Neural progenitor cell (in vitro differentiated cells): ENCODE results near the gene ONECUT1. TPM values are rescaled to one million over a fixed set of nuclear protein-coding genes. Genes with fewer than 3 reads are reported as not detected.
"Not testable (repeated sequence)": the region's sequence is repeated elsewhere in the genome, so short reads cannot be mapped to it uniquely, and the experiment has no call there.

Experiments used
- DNase-seq: peaks from one replicate; pipeline ENCODE4 v3.0.0-alpha.2; 2016; ENCODE audit warnings: low spot score
- H2AFZ ChIP-seq: fragments of 200-600 bp; sonication (generic); replicated peaks from 2 replicates; pipeline ENCODE4 v1.6.1; 2016; ENCODE audit warnings: antibody characterized with exemption
- H3F3A ChIP-seq: fragments of 200-600 bp; sonication (generic); 2 replicates; pipeline ENCODE4 v1.6.1; 2016; ENCODE audit warnings: antibody characterized with exemption, low read depth
- H3K27ac ChIP-seq: fragments of 200-600 bp; sonication (generic); 2 replicates; pipeline ENCODE4 v1.5.1; 2016; ENCODE audit warnings: mild to moderate bottlenecking
- H3K27me3 ChIP-seq: fragments of 200-600 bp; sonication (generic); 2 replicates; pipeline ENCODE4 v1.6.1; 2016; ENCODE audit warnings: mild to moderate bottlenecking, moderate library complexity
- H3K36me3 ChIP-seq: fragments of 200-600 bp; sonication (generic); 2 replicates; pipeline ENCODE4 v1.5.1; 2016
- H3K4me1 ChIP-seq: fragments of 200-600 bp; sonication (generic); 2 replicates; pipeline ENCODE4 v1.6.1; 2016; ENCODE audit warnings: mixed run types
- H3K4me2 ChIP-seq: fragments of 200-600 bp; sonication (generic); 2 replicates; pipeline ENCODE4 v1.6.1; 2016
- H3K4me3 ChIP-seq: fragments of 200-600 bp; sonication (generic); 2 replicates; pipeline ENCODE4 v1.5.1; 2016
- H3K79me2 ChIP-seq: fragments of 200-600 bp; sonication (generic); 2 replicates; pipeline ENCODE4 v1.6.1; 2016; ENCODE audit warnings: low read depth
- H3K9ac ChIP-seq: fragments of 200-600 bp; sonication (generic); 2 replicates; pipeline ENCODE4 v1.6.1; 2016
- H3K9me3 ChIP-seq: fragments of 200-600 bp; sonication (generic); 2 replicates; pipeline ENCODE4 v1.5.1; 2016; ENCODE audit warnings: low read depth
- H4K20me1 ChIP-seq: fragments of 200-600 bp; sonication (generic); 2 replicates; pipeline ENCODE4 v1.6.1; 2016; ENCODE audit warnings: low read depth
- H3K27ac Mint-ChIP-seq: 3 replicates; pipeline ENCODE4 v1.8.0; 2021; ENCODE audit warnings: mixed read lengths
- H3K27me3 Mint-ChIP-seq: 2 replicates; pipeline ENCODE4 v1.8.0; 2022; ENCODE audit warnings: low read depth, mild to moderate bottlenecking, inconsistent platforms, moderate library complexity, mixed read lengths; ENCODE audit not compliant: insufficient read depth
- H3K36me3 Mint-ChIP-seq: 3 replicates; pipeline ENCODE4 v1.8.0; 2021; ENCODE audit warnings: mixed read lengths
- H3K4me1 Mint-ChIP-seq: 3 replicates; pipeline ENCODE4 v1.8.0; 2021; ENCODE audit warnings: mixed read lengths
- H3K4me3 Mint-ChIP-seq: 3 replicates; pipeline ENCODE4 v1.8.0; 2021; ENCODE audit warnings: mild to moderate bottlenecking, moderate library complexity, mixed read lengths
- H3K9me3 Mint-ChIP-seq: 3 replicates; pipeline ENCODE4 v1.8.0; 2020; ENCODE audit warnings: mixed read lengths
- EZH2 ChIP-seq: fragments of 200-600 bp; sonication (generic); IDR thresholded peaks from 2 replicates; pipeline ENCODE4 v1.6.1; 2017; ENCODE audit warnings: antibody characterized with exemption, mild to moderate bottlenecking, moderate library complexity
- EZH2phosphoT487 ChIP-seq: fragments of 200-600 bp; sonication (generic); IDR thresholded peaks from 2 replicates; pipeline ENCODE4 v1.6.1; 2017; ENCODE audit warnings: antibody characterized with exemption
- total RNA-seq: library from RNA; depleted of rRNA; stranded (reverse); fragments of >200 nt; gene quantifications from 2 replicates; pipeline ENCODE4 v1.2.3, GENCODE V29; 2015; ENCODE audit warnings: low replicate concordance
- TF ChIP-seq, protein P1 (sequence below): fragments of 200-600 bp; sonication (generic); IDR thresholded peaks from 2 replicates; pipeline ENCODE4 v1.5.1; 2017; ENCODE audit warnings: antibody characterized with exemption, mild to moderate bottlenecking

Gene ONECUT1
- total RNA-seq, 1 donor from 2014 or later, result 1.5 TPM

GRCh38 chr15:52819253-52819652 lies 29.1 kb upstream of the ONECUT1 start:
- peaks cover 2% of the 10 kb centered on the region for H3K4me1 Mint-ChIP-seq
- no peak overlapping the region for H3K4me3 ChIP-seq
- no peak overlapping the region for H2AFZ ChIP-seq
- no peak overlapping the region for H3K4me3 Mint-ChIP-seq
- no peaks in the 10 kb centered on the region for H3K36me3 Mint-ChIP-seq
- no peaks in the 10 kb centered on the region for H3K27me3 ChIP-seq
- no peaks in the 10 kb centered on the region for H3K36me3 ChIP-seq
- H3K9me3 Mint-ChIP-seq, result peaks cover 11% of the 10 kb centered on the region
- H3F3A ChIP-seq, result no peaks in the 10 kb centered on the region
- no peaks in the 10 kb centered on the region for H3K79me2 ChIP-seq
- H4K20me1 ChIP-seq, result no peaks in the 10 kb centered on the region
- H3K27ac ChIP-seq, result no peak overlapping the region
- TF ChIP-seq, protein P1, sequence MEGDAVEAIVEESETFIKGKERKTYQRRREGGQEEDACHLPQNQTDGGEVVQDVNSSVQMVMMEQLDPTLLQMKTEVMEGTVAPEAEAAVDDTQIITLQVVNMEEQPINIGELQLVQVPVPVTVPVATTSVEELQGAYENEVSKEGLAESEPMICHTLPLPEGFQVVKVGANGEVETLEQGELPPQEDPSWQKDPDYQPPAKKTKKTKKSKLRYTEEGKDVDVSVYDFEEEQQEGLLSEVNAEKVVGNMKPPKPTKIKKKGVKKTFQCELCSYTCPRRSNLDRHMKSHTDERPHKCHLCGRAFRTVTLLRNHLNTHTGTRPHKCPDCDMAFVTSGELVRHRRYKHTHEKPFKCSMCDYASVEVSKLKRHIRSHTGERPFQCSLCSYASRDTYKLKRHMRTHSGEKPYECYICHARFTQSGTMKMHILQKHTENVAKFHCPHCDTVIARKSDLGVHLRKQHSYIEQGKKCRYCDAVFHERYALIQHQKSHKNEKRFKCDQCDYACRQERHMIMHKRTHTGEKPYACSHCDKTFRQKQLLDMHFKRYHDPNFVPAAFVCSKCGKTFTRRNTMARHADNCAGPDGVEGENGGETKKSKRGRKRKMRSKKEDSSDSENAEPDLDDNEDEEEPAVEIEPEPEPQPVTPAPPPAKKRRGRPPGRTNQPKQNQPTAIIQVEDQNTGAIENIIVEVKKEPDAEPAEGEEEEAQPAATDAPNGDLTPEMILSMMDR, result no peak
- TF ChIP-seq EZH2phosphoT487 (no peak), EZH2 (no peak)
- H3K9ac ChIP-seq, result no peak overlapping the region
- peaks cover 3% of the 10 kb centered on the region for H3K27me3 Mint-ChIP-seq
- H3K27ac Mint-ChIP-seq, result no peak overlapping the region
- no peaks in the 10 kb centered on the region for H3K4me1 ChIP-seq
- H3K9me3 ChIP-seq, result no peaks in the 10 kb centered on the region
- H3K4me2 ChIP-seq, result no peak overlapping the region
- no peak for DNase-seq

GRCh38 chr15:52815899-52816298 lies 25.8 kb upstream of the ONECUT1 start:
- H3K79me2 ChIP-seq, H3K4me1 Mint-ChIP-seq, H3K9me3 ChIP-seq, H2AFZ ChIP-seq, H3K36me3 ChIP-seq, H3K36me3 Mint-ChIP-seq, H3K4me2 ChIP-seq, H3K9ac ChIP-seq, H3K27me3 ChIP-seq, H3K4me3 ChIP-seq, H3K27me3 Mint-ChIP-seq, H3K4me1 ChIP-seq, DNase-seq, H4K20me1 ChIP-seq, H3K27ac Mint-ChIP-seq, H3K4me3 Mint-ChIP-seq, H3F3A ChIP-seq, H3K27ac ChIP-seq: not testable (repeated sequence)
- H3K9me3 Mint-ChIP-seq, result peaks cover 11% of the 10 kb centered on the region

- no peaks in the 10 kb centered on the region for H3K79me2 ChIP-seq
- no peak overlapping the region for H3K27ac ChIP-seq
- no peak overlapping the region for H3K4me3 ChIP-seq
- H3K9me3 ChIP-seq, result no peaks in the 10 kb centered on the region
- H3K36me3 ChIP-seq, result no peaks in the 10 kb centered on the region
- Mint-ChIP-seq H3K4me3 (no peak overlapping the region), H3K9me3 (no peaks in the 10 kb centered on the region), H3K27ac (no peak overlapping the region), H3K27me3 (peaks cover 16% of the 10 kb centered on the region), H3K36me3 (no peaks in the 10 kb centered on the region), H3K4me1 (peaks cover 8% of the 10 kb centered on the region)
- H2AFZ ChIP-seq, result no peak overlapping the region
- H4K20me1 ChIP-seq, result peaks cover 7% of the 10 kb centered on the region
- DNase-seq, result no peak
- H3K4me2 ChIP-seq, result no peak overlapping the region
- peaks cover 24% of the 10 kb centered on the region for H3F3A ChIP-seq
- peaks cover 58% of the 10 kb centered on the region for H3K27me3 ChIP-seq
- H3K9ac ChIP-seq, result no peak overlapping the region
- H3K4me1 ChIP-seq, result peaks cover 14% of the 10 kb centered on the region
- TF ChIP-seq EZH2phosphoT487 (no peak), EZH2 (no peak)
- TF ChIP-seq, protein P1, result no peak
These were observed 18.9 kb upstream of the ONECUT1 start for GRCh38 chr15:52808996-52809395.

- H3K4me1 Mint-ChIP-seq, result peaks cover 11% of the 10 kb centered on the region
- peaks cover 30% of the 10 kb centered on the region for H3F3A ChIP-seq
- no peaks in the 10 kb centered on the region for H3K9me3 ChIP-seq
- peaks cover 20% of the 10 kb centered on the region for H3K4me1 ChIP-seq
- no peak overlapping the region for H2AFZ ChIP-seq
- H3K27me3 Mint-ChIP-seq, result peaks cover 18% of the 10 kb centered on the region
- no peaks in the 10 kb centered on the region for H3K36me3 Mint-ChIP-seq
- TF ChIP-seq EZH2phosphoT487 (no peak), EZH2 (no peak)
- TF ChIP-seq, protein P1, result no peak
- peaks cover 63% of the 10 kb centered on the region for H3K27me3 ChIP-seq
- no peak overlapping the region for H3K4me2 ChIP-seq
- no peaks in the 10 kb centered on the region for H3K9me3 Mint-ChIP-seq
- peaks cover 10% of the 10 kb centered on the region for H4K20me1 ChIP-seq
- no peak for DNase-seq
- no peak overlapping the region for H3K4me3 Mint-ChIP-seq
- no peak overlapping the region for H3K27ac ChIP-seq
- H3K27ac Mint-ChIP-seq, result no peak overlapping the region
- no peaks in the 10 kb centered on the region for H3K36me3 ChIP-seq
- H3K79me2 ChIP-seq, result no peaks in the 10 kb centered on the region
- no peak overlapping the region for H3K9ac ChIP-seq
- H3K4me3 ChIP-seq, result no peak overlapping the region
These were observed 18.3 kb upstream of the ONECUT1 start for GRCh38 chr15:52808441-52808840.
